NCI-H2196 (cell line): ENCODE results near the gene TMEM176A.

Experiments used
- DNase-seq: peaks from one replicate; lab custom pipeline; 2025; ENCODE audit not compliant: unreplicated experiment; lab: John Stamatoyannopoulos, UW

The TMEM176A gene

DNA sequence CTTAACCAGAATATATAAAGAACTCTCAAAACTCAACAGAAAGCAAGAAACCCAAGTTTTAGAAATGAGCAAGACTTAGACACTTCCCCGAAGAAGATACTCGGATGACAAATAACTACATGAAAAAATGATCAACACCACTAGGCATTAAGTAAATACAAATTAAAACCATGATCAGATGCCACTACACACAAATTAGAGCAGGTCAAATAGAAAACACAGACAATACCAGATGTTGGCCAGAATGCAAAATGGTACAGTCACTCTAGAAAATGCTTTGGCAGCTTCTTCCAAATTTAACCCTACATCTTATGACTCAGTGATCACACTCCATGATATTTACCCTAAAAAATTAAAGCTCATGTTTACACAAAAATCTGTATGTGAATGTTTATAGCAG, 18.4 kb downstream of the TMEM176A start:
- DNase-seq = no peak

DNA sequence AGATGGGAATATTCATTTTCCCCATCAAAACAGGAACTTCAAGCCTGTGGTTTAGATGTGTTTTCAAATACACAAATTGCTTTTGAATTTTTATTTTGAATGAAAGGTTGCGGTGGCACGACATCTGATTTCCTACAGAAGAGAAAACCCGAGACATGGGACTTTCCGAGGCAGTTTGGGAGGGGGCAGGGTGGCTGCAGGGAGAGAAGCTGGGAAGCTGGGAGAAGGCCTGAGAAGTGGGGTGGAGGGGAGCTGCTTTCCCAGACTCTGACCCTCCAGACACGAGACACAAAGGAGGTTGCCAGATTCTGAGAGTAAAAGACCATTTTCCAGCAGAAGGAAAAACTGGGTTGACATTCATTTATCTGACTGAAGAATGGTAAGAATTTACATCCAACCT, 19.6 kb downstream of the TMEM176A start:
- no peak for DNase-seq

DNA sequence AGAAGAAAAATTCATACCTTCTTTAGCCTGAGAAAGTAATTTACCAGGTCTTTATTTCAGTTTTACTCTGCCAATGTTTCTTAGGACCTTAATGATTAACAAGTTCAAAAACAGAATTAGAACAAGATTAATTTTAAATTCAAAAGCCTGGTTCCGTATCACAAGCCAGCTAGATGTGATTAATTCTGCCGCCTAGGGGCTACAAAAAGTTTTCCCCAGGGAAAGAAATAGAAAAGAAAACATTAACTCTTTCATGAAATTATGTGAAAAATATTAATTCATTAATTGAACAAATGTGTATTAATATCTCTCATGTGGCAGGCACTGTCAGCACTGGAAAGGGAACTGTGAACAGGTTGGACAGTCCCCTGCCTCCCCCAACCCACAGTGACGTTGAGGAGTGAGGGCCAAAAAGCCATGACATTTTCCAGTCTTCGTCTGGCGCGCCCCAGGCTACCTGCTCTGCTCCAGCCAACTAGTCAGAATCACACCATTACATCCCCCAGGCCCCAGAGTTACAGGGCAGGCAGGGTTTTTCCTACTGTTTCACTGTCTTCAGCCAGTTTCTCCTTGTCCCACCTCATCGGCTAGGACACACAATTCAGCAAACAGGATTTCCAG, 20.1 kb downstream of the TMEM176A start:
- no peak for DNase-seq

DNA sequence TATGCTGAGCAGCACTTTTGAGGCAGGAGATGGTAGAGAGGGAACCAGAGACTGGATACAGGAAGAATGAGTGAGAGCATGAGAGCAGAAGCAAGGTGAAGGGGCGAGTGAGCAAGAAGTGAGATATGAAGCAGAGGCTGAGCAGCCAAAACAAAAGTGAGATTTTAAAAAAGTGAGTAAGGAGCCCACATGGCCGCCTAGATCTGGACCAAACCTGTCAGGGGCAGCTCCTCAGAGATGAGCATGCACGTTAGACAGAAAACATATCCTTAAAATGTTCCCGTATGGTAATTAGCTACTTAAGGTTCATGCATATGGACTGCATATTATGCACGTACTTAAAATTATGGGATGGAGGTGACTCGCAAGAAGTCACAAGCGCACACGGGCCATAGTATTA, 22.5 kb downstream of the TMEM176A start:
- DNase-seq = no peak

DNA sequence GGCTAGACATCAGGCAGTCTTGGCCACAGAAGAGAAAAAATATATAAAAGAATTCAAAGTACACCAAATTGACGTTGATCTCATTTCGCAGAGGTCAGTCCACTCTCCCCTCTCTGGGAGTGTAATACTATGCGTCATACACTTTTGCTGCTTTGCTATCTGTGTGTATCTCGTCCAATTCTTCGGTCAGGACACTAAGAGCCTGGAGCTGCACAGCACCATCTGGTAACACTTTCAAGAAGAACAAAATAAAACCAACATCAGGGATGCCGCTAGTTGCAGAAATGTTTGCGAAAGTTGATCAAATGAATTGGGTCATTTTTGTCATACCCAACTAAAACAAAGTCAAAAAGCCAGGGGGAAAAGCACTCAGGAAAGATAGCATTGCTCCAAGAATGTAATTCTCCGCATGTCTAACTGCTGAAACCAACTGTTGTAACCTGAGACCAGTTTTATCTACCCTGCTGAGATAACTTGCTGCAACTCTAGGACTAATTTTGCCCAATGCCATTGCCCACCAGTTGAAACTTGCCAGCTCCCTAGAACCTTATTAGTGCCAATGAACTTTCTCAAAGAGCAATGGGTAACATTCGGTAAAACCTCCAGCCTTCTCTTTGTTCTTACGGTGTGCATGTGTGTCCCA, 23.0 kb downstream of the TMEM176A start:
- DNase-seq = no peak

DNA sequence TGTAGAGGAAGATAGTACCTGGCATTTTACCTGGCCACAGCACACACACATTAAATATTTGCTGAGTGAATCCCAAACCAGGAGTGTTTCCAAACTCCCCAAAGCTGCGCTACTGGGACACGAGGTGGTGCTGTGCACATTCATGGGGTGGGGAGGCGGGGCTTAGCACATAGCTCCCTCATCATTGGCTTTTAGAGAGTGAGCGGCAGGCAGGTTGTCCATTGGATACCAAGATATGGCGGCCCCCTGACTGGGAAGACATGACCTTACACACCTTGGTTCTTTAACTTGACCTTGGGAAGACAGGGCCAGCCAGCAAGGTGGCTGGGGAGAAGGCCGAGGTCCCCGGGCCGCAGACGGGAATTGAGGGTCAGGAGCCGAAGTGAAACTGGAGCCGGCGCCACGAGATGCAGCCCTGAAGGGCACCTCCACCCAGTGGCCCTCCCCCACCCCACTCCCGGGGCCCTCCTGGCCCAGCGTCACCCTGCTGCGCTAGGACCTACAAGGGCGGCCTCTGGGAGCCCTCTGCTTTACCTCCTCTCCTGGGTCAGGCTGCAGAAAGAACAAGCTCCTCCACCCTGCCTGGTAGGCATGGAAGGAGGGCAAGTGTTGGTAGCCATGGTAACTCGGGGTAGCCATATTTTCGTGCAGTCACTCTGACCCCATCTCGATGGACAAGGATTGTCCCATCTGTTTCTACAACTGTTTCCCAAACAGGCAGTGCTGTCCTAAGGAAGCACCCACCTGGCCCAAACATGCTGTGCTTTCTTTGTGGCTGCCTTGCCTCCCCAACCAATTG, 24.0 kb downstream of the TMEM176A start:
- DNase-seq = no peak

DNA sequence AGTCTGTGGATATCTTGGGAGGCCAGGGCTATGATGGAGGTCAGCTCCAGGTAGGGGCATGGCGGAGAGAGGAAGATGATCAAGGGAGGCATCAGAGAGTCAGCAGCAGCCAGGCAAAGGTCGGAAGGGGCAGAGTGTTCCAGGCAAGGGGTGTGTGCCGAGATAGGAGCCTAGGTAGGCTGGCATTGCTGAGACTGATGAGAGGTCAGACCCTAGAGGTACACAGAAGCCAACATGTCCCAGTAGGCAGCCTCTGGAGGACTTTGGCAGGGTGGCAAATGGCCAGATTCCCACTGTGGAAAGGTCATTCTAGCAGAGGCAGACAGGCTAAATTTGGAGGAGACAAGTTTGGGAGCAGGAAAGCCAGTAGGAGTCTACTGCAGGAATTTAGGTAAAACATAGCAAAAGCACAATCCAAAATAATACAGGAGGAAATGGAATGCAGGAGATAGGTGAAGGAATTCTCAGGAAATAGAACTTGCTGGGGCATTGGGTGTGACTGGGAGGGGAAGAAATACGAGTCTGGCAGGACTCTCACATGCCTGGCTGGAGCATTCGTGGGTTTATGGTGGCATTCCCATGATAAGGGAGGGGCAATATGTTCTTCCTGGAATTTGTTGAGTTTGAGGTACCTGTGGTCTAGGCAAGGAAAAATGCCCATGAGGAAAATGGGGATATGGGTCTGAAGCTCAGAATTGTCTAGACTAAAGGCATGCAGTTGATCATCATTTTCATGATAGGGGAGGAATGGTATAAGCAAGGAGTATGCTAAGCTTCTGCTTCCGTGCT, 25.7 kb downstream of the TMEM176A start:
- no peak for DNase-seq

DNA sequence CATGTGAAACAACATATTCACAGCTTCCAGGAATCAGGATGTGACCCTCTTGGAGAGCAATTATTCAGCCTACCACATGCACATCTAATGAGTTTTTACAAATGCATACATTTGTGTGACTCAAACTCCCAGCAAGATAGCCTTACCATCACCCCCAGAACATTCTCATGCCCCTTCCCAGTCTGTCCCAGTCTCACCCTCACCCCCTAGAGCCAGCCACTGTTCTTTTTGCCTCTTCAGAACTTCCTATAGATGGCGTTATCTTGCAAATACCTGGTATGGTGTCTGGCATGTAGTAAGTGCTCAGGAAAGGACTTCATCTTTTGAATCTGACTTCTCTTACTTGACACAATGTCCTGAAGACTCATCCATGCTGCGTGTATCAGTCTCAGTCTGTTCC, 27.8 kb downstream of the TMEM176A start:
- DNase-seq = no peak

DNA sequence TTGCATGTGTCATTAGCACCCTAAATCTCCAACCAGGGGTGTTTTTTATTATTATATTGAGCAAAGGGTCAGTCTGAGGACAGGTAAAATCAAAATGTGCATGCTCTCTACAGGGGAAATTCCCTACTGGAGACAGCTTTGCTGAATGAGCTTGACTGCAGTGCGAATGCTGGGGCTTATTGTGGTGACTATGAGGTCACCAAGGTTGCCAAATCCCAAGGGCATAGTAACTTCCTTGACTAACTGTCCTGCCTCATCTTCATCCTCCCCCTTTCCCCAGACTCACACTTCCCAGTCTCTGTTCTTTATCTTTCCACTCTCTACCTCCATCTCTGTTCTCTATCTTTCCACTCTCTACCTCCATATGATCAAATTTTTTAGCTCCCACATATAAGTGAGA, 28.9 kb downstream of the TMEM176A start:
- no peak for DNase-seq

DNA sequence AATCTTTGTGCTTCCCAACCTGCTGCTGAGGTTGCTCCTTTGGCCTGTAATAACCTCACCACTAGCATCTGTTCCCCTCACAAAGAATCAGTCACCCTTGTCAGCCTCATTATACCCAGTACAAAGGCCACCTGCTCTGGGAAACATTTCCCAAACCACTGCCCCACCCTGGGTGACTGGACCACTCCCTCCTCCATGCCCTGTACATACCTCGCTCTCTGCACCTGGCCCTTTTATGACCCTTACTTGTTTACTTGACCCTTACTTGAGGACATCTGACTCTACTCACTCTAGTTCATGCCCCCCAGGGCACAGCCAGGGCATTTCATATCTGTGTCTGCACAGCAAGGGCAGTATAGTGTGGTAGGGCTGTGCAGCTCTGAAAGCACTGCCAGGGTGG, 30.4 kb downstream of the TMEM176A start:
- peak; percentile 66 for DNase-seq

DNA sequence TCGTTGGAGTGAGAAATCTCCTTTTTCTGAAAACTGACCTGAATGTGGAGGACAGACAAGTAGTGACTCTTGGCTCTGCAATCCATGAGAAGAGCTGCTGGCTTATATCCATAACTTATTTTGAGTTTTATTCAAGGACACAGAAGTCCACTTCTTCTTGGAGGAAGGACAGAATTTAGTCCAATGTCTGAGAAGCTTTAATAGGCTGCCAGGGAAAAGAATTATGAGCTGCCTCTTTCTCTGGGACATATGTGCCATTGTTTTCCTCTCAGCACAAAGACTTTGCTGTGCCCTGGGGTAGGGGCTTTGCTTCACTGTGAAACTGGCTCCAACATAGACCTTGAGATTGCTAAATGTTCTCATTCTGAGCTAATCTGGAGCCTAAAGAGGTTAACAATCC, 31.3 kb downstream of the TMEM176A start:
- DNase-seq = no peak

DNA sequence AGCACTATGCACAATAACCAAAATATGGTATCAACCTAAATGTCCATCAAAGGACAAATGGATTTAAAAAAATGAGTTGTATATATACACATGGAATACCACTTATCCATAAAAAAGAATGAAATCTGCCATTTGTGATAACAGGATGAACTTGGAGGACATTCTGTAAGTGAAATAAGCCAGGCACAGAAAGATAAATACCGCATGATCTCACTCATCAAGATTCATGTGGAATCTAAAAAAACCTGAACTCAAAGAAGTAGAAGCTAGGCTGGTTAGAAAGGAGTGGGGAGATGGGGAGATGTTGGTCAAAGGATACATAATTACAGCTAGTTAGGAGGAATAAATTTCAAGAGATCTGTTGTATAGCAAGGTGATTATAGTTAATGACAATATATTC, 34.5 kb downstream of the TMEM176A start:
- no peak for DNase-seq

DNA sequence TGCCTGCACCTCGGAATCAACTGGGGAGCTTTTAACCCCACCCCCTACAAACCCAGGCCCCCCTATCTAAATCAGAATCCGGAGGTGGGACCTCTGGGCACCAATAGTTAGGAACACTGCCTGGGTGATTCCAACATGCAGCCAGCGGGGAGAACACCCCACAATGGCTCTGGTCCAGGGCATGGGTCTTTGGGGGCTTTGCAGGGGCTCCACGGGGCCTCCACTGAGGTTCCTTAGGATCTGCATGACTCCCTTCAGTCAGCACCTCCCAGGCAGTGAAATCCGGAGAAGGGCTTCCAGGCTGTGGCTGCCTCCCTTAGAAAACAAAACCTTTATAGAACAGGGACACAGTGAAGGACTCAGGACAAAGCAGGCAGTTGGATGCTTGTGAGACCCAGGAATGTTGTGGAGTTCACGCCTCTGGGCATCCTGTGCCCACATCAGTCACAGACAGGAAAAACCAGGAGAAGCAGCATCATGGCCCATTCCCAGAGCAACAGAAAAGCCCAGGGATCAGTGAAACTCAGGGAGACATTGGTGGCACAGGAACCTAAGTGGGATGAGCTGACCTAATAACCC, 35.2 kb downstream of the TMEM176A start:
- DNase-seq = no peak

DNA sequence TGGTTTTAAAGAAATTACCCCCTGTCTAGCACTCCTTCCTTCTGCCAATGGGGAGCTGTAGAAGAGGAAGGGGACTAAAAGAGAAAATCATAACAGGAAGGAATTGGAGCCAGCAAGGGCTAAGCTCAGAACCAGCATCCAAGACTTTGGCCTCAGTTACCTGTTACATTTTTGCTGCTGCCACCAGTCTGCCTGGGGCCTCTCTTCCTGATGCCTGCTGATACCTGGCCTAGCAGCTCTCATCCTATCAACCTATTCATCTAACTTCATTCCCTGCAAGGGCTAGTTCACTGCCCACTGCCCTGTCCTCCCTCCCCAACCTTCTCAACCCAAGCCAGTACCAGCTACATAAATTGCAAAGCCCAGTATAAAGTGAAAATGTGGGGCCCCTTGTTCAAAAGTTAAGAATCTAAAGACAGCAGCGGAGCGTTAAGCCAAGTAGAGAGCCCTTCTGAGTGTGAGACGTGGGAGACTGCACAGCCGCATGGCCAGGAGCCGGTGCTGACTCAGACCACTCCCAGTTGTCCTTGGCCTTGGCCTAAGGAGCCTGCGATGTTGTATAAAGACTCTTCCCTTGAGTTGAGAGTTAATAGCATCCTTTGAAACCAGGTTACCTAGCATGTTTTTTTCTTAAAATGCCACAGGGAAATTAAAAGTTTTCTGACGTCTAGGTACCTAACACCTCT, 38.5 kb downstream of the TMEM176A start:
- no peak for DNase-seq

DNA sequence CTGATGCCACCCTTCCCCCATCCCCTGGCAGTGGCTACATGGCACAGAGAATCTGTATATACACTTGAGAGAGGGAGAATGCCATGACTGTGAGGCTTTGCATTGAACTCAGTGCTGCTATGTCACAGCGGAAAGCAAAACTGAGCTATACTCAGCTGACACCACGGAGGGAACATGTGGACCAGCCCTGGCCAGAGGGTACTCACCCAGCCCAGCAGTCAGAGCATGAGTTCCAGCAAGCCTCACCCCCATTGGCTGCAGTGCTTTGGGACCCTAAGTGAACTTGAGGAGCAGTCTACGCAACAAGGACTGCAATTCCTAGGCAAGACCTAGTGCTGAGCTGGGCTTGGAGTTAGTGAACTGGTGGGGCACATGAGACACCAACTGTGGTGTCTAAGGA, 41.4 kb downstream of the TMEM176A start:
- DNase-seq = no peak

DNA sequence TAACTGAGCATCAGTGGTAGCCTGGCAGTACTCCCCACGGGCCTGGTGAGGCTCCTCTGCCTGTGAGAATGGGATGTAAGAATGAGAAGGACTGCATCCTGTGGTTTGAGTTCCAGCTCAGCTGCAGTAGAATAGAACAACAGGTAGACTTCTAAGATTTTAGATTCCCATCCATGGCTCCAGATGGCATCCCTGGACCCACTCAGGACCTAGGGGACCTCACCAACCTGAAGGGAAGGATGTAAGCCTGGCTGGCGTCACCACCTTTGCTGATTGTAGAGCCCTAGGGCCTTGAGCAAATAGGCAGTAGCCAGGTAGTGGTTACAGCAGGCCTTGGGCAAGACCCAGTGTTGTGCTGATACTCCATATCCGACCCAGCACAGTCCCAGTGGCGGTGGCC, 42.1 kb downstream of the TMEM176A start:
- no peak for DNase-seq

DNA sequence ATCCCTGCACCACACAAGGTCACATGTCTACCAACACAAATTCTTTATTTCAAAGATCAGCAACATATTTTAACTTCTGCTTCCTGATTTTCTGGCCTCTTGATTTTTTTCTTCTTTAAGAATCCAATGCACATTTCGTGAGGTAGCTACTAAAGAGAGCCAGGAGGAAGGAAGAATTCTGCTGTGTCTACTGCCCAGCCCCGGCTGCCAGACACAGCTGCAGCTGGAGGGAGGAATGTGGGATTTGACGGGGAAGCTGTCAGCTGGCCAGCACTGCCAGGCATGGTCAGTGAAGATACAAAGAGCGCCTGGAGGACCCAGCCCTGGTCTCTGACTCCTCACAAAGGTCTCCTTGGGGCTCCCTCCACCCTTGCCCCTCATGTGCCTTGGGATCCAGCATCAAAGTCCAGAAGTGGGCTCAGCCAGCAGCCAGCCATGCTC, 44.9 kb downstream of the TMEM176A start:
- no peak for DNase-seq

DNA sequence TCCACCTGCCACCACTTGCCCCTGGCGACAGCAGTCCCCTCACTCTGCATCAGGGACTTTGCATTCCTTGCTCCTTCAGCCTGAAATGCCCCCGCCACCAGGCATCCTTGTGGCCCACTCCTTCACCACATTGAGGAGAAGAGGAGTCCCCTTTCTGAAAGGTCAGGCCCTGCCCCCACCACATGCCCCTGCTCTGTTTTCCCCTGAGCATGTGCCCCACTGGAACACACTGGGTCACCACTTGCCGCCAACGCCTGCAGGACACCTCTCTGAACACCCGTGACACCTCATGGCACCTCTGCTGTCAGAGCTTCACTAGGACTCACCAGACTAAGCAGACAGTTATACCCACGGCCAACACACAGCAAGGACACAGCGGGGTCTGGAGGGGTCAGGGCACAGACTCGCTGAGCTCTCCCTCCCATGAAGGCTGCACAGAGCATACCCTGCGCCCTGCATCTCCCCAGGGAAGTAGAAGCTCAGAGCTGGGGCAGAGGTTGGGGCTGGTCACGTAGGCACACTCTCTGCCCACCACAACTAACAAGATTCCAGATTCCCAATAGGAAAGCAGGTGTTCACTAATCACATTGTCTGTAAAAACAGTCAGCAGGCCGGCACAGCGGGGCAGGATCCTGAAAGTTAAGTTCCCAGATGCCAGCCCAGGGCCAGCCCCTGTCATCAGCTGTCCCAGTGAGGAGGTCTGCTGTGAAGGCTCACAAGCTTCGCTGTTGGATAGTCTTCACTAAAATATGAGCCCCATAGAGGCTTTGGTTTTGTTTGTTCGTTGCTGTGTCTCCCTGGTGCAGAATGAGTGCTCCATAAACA, 45.9 kb downstream of the TMEM176A start:
- DNase-seq = no peak

DNA sequence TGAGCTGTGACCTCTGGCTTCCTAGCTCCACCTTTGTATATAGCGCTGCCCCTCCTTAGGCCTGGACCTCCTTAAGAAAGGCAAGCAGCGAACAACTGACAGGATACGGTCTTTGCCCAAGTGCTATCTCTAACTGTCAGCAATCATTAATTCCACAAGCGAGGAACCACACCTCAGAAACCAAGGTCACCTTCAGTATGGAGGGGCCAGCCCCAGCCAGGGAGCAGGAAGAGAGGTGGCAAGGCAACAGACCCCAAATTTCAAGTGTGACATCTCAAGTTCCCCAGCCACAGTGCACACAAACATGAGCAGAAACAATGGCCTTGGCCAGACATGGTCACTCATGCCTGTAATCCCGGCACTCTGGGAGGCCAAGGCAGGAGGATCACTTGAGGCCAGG, 47.0 kb downstream of the TMEM176A start:
- no peak for DNase-seq

DNA sequence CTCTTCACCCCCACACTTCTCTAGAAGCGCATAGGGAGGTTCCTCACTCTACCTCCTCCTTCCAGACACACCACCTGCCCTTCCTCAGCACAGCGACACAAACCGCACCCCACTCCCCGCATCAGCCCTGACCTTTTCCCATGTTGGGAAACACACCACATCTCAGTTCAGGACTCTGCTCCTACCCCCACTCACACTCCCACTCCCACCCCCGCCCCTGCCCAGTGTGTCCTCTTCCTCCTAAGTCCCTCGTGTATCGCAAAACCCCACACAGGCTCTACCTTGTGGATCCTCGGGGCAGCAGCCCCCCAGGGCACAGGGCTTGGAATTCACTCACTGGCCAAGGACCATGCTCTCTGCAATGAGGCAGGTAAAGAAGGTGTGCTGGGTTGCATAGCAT, 47.5 kb downstream of the TMEM176A start:
- no peak for DNase-seq
